Measurements from ENCODE around the gene GALNT17.

GRCh38 chr7:71650653-71651337 lies 518.9 kb downstream of the GALNT17 start:
- TF ChIP-seq POLR2A (IDR thresholded peaks at IDR 0.05; ENCODE audit: low read depth, low read length): no peak
- TF ChIP-seq TAF1 (IDR thresholded peaks at IDR 0.05; ENCODE audit: borderline replicate concordance, low read depth, low read length): no peak
- no peak for TF ChIP-seq POLR2AphosphoS5 (IDR thresholded peaks at IDR 0.05; ENCODE audit: low read depth, low read length)

Measured in GM12892 (cell line).